ENCODE results near the gene FBXW11.

FBXW11 gene

GRCh38 chr5:171841984-171842776 lies 164.3 kb downstream of the FBXW11 start:
- no peak for DNase-seq (ENCODE audit: low read depth in 2 of 2)

- no peak for DNase-seq (ENCODE audit: low read depth in 2 of 2)
Observed at GRCh38 chr5:171840711-171841522, 165.5 kb downstream of the FBXW11 start.

GRCh38 chr5:171840066-171840465 lies 166.4 kb downstream of the FBXW11 start:
- DNase-seq (ENCODE audit: low read depth in 2 of 2) = no peak

GRCh38 chr5:171839112-171839511 lies 167.3 kb downstream of the FBXW11 start:
- no peak for DNase-seq (ENCODE audit: low read depth in 2 of 2)

- DNase-seq (ENCODE audit: low read depth in 2 of 2) = no peak
Observed at GRCh38 chr5:171838066-171838465, 168.4 kb downstream of the FBXW11 start.

- DNase-seq (ENCODE audit: low read depth in 2 of 2) = no peak
Observed at GRCh38 chr5:171837522-171837921, 168.9 kb downstream of the FBXW11 start.

- no peak for DNase-seq (ENCODE audit: low read depth in 2 of 2)
Observed at GRCh38 chr5:171835066-171835465, 171.4 kb downstream of the FBXW11 start.

GRCh38 chr5:171834461-171834860 lies 172.0 kb downstream of the FBXW11 start:
- DNase-seq (ENCODE audit: low read depth in 2 of 2) = no peak

- DNase-seq (ENCODE audit: low read depth in 2 of 2) = no peak
Observed at GRCh38 chr5:171832775-171833174, 173.7 kb downstream of the FBXW11 start.

GRCh38 chr5:171830686-171831085 lies 175.8 kb downstream of the FBXW11 start:
- no peak for DNase-seq (ENCODE audit: low read depth in 2 of 2)

- DNase-seq (ENCODE audit: low read depth in 2 of 2) = no peak
Observed at GRCh38 chr5:171827162-171827561, 179.3 kb downstream of the FBXW11 start.

- no peak for DNase-seq (ENCODE audit: low read depth in 2 of 2)
Observed at GRCh38 chr5:171826132-171826531, 180.3 kb downstream of the FBXW11 start.

GRCh38 chr5:171825051-171825450 lies 181.4 kb downstream of the FBXW11 start:
- no peak for DNase-seq (ENCODE audit: low read depth in 2 of 2)

- DNase-seq (ENCODE audit: low read depth in 2 of 2) = no peak
Observed at GRCh38 chr5:171823269-171823668, 183.2 kb downstream of the FBXW11 start.

- no peak for DNase-seq (ENCODE audit: low read depth in 2 of 2)
Observed at GRCh38 chr5:171821286-171821685, 185.2 kb downstream of the FBXW11 start.

- DNase-seq (ENCODE audit: low read depth in 2 of 2) = no peak
Observed at GRCh38 chr5:171820561-171820960, 185.9 kb downstream of the FBXW11 start.

GRCh38 chr5:171816666-171817065 lies 189.8 kb downstream of the FBXW11 start:
- no peak for DNase-seq (ENCODE audit: low read depth in 2 of 2)

GRCh38 chr5:171813813-171814490 lies 192.5 kb downstream of the FBXW11 start:
- DNase-seq (ENCODE audit: low read depth in 2 of 2) = no peak

GRCh38 chr5:171813270-171813669 lies 193.2 kb downstream of the FBXW11 start:
- no peak for DNase-seq (ENCODE audit: low read depth in 2 of 2)
